GM12865 (cell line): ENCODE results near the gene DNAH9.
A peak's percentile ranks its signal among the peaks of the same experiment; 100 is the strongest.

Experiments
- DNase-seq: peaks from one replicate; pipeline ENCODE4 v3.0.0; 2010; ENCODE audit warnings: low read depth
- H3K4me3 ChIP-seq: 2 replicates; pipeline ENCODE4 v1.5.1; 2011; ENCODE audit warnings: mild to moderate bottlenecking, low read depth, low read length, control low read depth
- CTCF ChIP-seq: IDR thresholded peaks from 2 replicates; pipeline ENCODE4 v1.5.1; 2011; ENCODE audit warnings: low read length, control low read depth, low read depth, inconsistent platforms; ENCODE audit not compliant: insufficient read depth; ENCODE audit errors: missing control alignments

The DNAH9 gene

GRCh38 chr17:11986942-11987329 lies 388.7 kb downstream of the DNAH9 start:
- H3K4me3 ChIP-seq, result no peak overlapping the region
- peak; percentile 28 for TF ChIP-seq CTCF
- peak; percentile 3 for DNase-seq

- TF ChIP-seq CTCF, result no peak
- DNase-seq, result no peak
- no peak overlapping the region for H3K4me3 ChIP-seq
These were observed 392.2 kb downstream of the DNAH9 start for GRCh38 chr17:11990363-11990983.

GRCh38 chr17:11991461-11991860 lies 393.2 kb downstream of the DNAH9 start:
- DNase-seq, result no peak
- H3K4me3 ChIP-seq, result no peak overlapping the region
- TF ChIP-seq CTCF, result no peak

DNA sequence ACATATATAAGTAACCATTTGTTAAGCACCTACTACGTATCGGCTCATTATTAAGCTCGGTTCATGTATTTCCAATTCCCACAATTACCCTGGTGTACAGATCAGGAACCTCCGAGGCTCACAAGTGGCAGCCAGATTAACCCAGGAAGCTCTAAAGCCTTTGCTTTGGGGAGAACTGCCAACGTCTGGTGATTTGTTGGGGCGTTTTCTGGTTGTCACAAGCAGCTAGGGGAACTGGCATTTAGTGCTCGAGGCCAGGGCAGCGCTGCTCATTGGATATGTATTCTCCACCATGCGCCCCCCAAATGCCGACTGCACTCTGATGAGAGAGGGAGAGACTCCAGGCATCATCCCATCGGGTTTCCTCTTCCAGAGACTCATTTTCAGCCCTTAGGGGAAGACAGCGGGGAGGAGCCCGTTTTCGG lies 398.5 kb downstream of the DNAH9 start:
- DNase-seq, result peak; percentile 76
- peak overlapping the region; percentile 95 for H3K4me3 ChIP-seq
- TF ChIP-seq CTCF, result no peak

- H3K4me3 ChIP-seq, result peak within 1 kb of the TSS; percentile 95
- no peak for TF ChIP-seq CTCF
- peak; percentile 98 for DNase-seq
These were observed 399.1 kb downstream of the DNAH9 start, which contains the start of gene ZNF18 for GRCh38 chr17:11997147-11997971. Gene ZNF18, minus strand, starts transcription at chr17:11997475. Its CDS starts 4,646 bp downstream, at chr17:11992829.

GRCh38 chr17:11997972-11998233 lies 399.6 kb downstream of the DNAH9 start:
- DNase-seq, result no peak
- no peak for TF ChIP-seq CTCF
- H3K4me3 ChIP-seq, result peak overlapping the region; percentile 85
